Measurements from ENCODE around the gene TOM1L1.

The TOM1L1 gene

DNA sequence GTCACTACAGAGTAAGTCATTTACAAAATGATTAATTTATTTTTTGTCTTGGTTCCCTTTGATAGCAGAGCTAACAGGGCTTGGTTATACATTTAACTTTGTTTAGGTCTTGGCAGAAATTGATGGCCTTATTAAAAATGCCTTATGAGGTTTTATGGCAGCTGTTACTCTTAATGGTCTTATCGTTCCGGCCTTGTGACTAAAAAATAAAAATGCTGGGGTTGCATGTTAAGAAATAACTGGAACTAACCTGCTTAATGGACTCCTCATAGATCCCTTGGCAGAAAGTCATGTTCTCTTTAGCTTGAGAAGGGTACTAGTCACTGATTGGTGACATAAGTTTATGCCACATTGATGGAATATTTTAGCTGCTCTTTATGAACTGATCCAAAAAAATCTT lies 49.5 kb downstream of the TOM1L1 start:
- Histone ChIP-seq H3K4me2 (ENCODE audit: low read depth, low read length, poor library complexity, severe bottlenecking) (no peak overlapping the region), H3K79me2 (ENCODE audit: insufficient read depth, low read length) (no peaks in the 10 kb centered on the region), H3K9me3 (ENCODE audit: insufficient read depth, low read length) (no peaks in the 10 kb centered on the region), H3K27ac (ENCODE audit: low read depth, low read length) (no peak overlapping the region), H3F3A (ENCODE audit: insufficient read depth) (no peaks in the 10 kb centered on the region), H3K9me2 (replicated peaks; ENCODE audit: insufficient read depth, low read length) (no peaks in the 10 kb centered on the region), H3K4me3 (ENCODE audit: insufficient read depth, low read length, poor library complexity, severe bottlenecking) (no peak overlapping the region), H3K36me3 (ENCODE audit: low read length) (no peaks in the 10 kb centered on the region), H4K20me1 (ENCODE audit: low read depth, low read length) (no peaks in the 10 kb centered on the region), H3K9ac (ENCODE audit: low read length) (no peak overlapping the region), H2AFZ (ENCODE audit: low read depth, low read length, severe bottlenecking) (no peak overlapping the region), H3K27me3 (ENCODE audit: low read length) (no peaks in the 10 kb centered on the region)
- no peak for TF ChIP-seq EZH2phosphoT487 (conservative IDR thresholded peaks at IDR 0.05; ENCODE audit: low read length)
- TF ChIP-seq, protein P1, sequence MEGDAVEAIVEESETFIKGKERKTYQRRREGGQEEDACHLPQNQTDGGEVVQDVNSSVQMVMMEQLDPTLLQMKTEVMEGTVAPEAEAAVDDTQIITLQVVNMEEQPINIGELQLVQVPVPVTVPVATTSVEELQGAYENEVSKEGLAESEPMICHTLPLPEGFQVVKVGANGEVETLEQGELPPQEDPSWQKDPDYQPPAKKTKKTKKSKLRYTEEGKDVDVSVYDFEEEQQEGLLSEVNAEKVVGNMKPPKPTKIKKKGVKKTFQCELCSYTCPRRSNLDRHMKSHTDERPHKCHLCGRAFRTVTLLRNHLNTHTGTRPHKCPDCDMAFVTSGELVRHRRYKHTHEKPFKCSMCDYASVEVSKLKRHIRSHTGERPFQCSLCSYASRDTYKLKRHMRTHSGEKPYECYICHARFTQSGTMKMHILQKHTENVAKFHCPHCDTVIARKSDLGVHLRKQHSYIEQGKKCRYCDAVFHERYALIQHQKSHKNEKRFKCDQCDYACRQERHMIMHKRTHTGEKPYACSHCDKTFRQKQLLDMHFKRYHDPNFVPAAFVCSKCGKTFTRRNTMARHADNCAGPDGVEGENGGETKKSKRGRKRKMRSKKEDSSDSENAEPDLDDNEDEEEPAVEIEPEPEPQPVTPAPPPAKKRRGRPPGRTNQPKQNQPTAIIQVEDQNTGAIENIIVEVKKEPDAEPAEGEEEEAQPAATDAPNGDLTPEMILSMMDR (IDR thresholded peaks at IDR 0.05; ENCODE audit: insufficient read depth, low read length, poor library complexity, severe bottlenecking): no peak

DNA sequence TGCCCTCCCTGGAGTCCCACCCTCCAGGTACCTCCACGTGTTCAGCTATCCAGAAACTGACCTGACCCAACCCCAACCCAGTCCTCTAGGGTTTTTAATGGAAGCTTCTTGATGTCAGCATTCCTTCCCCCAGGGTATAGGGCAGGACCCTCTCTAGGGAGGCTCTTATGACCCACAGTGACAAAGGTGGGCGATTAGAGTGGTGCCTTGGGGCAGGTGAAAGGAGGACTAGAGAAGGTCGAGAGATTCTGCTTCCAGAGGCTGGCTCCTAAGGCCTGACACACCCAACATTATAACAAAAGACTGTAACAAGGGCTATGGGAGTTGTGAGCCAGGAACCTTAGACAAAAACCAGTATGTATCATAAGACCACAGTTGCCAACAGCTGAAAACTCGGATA lies 50.6 kb downstream of the TOM1L1 start:
- Histone ChIP-seq H3K9me3 (ENCODE audit: insufficient read depth, low read length) (no peaks in the 10 kb centered on the region), H3K36me3 (ENCODE audit: low read length) (no peaks in the 10 kb centered on the region), H3K27me3 (ENCODE audit: low read length) (no peaks in the 10 kb centered on the region), H3K4me2 (ENCODE audit: low read depth, low read length, poor library complexity, severe bottlenecking) (no peak overlapping the region), H3F3A (ENCODE audit: insufficient read depth) (no peaks in the 10 kb centered on the region), H3K4me3 (ENCODE audit: insufficient read depth, low read length, poor library complexity, severe bottlenecking) (no peak overlapping the region), H2AFZ (ENCODE audit: low read depth, low read length, severe bottlenecking) (no peak overlapping the region), H3K9me2 (replicated peaks; ENCODE audit: insufficient read depth, low read length) (no peaks in the 10 kb centered on the region), H3K27ac (ENCODE audit: low read depth, low read length) (no peak overlapping the region), H4K20me1 (ENCODE audit: low read depth, low read length) (no peaks in the 10 kb centered on the region), H3K79me2 (ENCODE audit: insufficient read depth, low read length) (no peaks in the 10 kb centered on the region), H3K9ac (ENCODE audit: low read length) (no peak overlapping the region)
- no peak for TF ChIP-seq EZH2phosphoT487 (conservative IDR thresholded peaks at IDR 0.05; ENCODE audit: low read length)
- TF ChIP-seq, protein P1 (IDR thresholded peaks at IDR 0.05; ENCODE audit: insufficient read depth, low read length, poor library complexity, severe bottlenecking): no peak

DNA sequence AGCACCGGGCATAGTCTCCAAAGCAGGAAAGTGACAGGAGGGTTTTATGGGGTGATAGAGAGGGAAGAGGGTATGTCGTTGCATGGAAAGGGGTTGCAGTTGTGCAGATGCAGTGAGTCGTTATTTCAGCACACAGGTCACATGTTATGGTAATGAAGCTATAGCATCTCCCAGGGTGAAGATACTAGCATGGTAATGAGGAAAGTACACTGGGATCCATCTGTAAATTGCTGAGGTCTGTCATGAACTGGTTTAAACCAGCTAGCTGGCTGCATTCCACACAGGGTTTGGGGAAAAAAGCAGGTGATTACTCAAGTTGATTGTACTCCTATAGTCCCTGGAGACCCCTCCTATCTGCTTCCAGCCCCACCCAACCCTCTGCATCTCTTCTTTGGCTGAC lies 56.1 kb downstream of the TOM1L1 start:
- no peaks in the 10 kb centered on the region for H3K9me2 ChIP-seq (replicated peaks; ENCODE audit: insufficient read depth, low read length)
- H3K4me2 ChIP-seq (ENCODE audit: low read depth, low read length, poor library complexity, severe bottlenecking): no peak overlapping the region
- no peak overlapping the region for H3K4me3 ChIP-seq (ENCODE audit: insufficient read depth, low read length, poor library complexity, severe bottlenecking)
- no peak overlapping the region for H3K27ac ChIP-seq (ENCODE audit: low read depth, low read length)
- no peaks in the 10 kb centered on the region for H3F3A ChIP-seq (ENCODE audit: insufficient read depth)
- no peaks in the 10 kb centered on the region for H3K79me2 ChIP-seq (ENCODE audit: insufficient read depth, low read length)
- peaks cover 14% of the 10 kb centered on the region for H3K36me3 ChIP-seq (ENCODE audit: low read length)
- no peak overlapping the region for H3K9ac ChIP-seq (ENCODE audit: low read length)
- H3K9me3 ChIP-seq (ENCODE audit: insufficient read depth, low read length): no peaks in the 10 kb centered on the region
- H2AFZ ChIP-seq (ENCODE audit: low read depth, low read length, severe bottlenecking): no peak overlapping the region
- TF ChIP-seq, protein P1 (IDR thresholded peaks at IDR 0.05; ENCODE audit: insufficient read depth, low read length, poor library complexity, severe bottlenecking): no peak
- TF ChIP-seq EZH2phosphoT487 (conservative IDR thresholded peaks at IDR 0.05; ENCODE audit: low read length): no peak
- no peaks in the 10 kb centered on the region for H3K27me3 ChIP-seq (ENCODE audit: low read length)
- no peaks in the 10 kb centered on the region for H4K20me1 ChIP-seq (ENCODE audit: low read depth, low read length)
